GM10266 (cell line): Measurements from ENCODE around the gene IL1R1.

Experiments
- DNase-seq: peaks from one replicate; pipeline ENCODE4 v3.0.0; 2012; ENCODE audit errors: extremely low spot score
- TF ChIP-seq, protein P1 (sequence below): IDR thresholded peaks from 2 replicates; pipeline ENCODE4 v1.5.1; 2012; ENCODE audit warnings: mild to moderate bottlenecking, low read depth; ENCODE audit not compliant: control insufficient read depth, insufficient read depth; ENCODE audit errors: missing control alignments

The IL1R1 gene

GRCh38 chr2:102114290-102114721, 28.2 kb upstream of the IL1R1 start:
- TF ChIP-seq, protein P1, sequence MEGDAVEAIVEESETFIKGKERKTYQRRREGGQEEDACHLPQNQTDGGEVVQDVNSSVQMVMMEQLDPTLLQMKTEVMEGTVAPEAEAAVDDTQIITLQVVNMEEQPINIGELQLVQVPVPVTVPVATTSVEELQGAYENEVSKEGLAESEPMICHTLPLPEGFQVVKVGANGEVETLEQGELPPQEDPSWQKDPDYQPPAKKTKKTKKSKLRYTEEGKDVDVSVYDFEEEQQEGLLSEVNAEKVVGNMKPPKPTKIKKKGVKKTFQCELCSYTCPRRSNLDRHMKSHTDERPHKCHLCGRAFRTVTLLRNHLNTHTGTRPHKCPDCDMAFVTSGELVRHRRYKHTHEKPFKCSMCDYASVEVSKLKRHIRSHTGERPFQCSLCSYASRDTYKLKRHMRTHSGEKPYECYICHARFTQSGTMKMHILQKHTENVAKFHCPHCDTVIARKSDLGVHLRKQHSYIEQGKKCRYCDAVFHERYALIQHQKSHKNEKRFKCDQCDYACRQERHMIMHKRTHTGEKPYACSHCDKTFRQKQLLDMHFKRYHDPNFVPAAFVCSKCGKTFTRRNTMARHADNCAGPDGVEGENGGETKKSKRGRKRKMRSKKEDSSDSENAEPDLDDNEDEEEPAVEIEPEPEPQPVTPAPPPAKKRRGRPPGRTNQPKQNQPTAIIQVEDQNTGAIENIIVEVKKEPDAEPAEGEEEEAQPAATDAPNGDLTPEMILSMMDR, result no peak

GRCh38 chr2:102114851-102115497, 27.6 kb upstream of the IL1R1 start:
- no peak for DNase-seq

More at GRCh38 chr2:102114290-102114721, 28.2 kb upstream of the IL1R1 start:
- no peak for DNase-seq

DNA sequence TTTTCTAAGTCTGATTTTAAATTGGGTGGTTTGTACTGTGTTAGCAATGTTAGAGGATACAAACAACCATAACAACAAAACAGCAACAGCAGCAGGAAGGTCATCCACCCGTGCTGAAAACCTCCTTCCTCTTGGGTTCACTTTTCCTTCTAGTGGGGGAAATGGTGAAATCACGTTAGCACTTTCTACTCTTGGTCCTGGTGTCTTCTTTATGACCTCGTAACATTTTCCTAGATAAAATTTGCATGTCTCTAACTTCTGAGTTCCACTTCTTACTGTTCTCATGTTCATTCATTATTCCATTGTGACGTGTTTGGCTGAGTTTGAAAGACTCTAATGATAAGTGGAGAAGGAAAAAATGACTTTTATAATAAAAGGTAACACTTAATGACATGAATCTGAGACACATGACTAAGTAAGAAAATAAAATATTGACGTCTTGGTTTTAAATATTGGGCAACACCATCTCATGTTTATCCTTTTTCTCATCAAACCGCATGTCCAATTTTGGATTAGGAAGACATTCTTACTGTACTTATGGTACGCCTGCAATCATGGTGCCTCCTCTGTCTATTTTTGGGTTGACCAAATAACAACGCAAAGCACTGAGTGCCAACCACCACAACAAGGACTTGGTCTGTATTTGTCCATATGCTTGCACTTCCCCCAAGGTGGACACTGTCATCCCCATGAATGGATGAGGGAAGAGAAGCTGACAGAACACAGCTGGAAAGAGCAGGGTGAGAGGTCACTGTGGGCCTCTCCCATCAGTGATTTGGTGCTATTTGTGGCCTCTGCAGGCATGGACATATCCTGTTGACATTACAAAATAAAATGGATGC, 25.7 kb upstream of the IL1R1 start:
- DNase-seq, result no peak
- TF ChIP-seq, protein P1, result no peak

More at GRCh38 chr2:102114851-102115497, 27.6 kb upstream of the IL1R1 start:
- TF ChIP-seq, protein P1, result no peak

DNA sequence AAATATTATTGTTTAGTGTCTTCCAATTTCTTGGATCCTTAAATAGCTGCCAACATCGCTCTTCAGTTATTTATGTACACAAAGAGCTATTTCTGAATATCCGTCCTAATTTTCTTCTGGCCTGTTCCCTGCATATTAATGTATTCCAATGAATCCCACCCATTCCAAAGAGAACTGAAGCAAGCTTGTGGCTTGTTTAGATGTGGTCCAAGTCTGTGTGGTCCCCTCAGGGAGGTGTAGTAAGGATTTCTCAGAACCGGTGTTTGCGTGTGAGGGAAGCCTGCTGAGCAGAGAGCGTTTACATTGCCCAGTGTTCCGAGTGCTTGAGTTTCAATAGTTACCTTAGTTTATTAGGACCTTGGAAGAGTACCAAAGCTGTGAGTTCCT, 25.1 kb upstream of the IL1R1 start:
- TF ChIP-seq, protein P1, result no peak
- DNase-seq, result no peak

DNA sequence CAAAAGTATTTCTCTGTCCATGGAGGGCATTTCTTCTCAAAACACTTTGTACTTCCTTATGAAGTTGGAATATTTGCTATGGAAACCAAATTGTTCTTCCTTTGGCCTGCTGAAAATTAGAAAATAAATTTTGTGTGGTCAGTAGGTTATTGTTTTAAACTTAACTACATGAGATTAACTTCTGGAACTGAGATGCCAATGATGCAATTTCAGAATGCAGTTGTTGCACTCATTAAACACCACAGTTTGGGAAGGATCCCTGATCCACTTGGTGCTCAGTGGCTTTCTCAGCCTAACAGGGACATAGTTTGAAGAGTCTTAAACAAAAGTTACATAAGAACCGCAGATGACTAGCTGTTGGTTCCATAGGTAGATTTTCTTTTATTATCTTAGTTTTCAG, 23.3 kb upstream of the IL1R1 start:
- TF ChIP-seq, protein P1, result no peak
- no peak for DNase-seq

DNA sequence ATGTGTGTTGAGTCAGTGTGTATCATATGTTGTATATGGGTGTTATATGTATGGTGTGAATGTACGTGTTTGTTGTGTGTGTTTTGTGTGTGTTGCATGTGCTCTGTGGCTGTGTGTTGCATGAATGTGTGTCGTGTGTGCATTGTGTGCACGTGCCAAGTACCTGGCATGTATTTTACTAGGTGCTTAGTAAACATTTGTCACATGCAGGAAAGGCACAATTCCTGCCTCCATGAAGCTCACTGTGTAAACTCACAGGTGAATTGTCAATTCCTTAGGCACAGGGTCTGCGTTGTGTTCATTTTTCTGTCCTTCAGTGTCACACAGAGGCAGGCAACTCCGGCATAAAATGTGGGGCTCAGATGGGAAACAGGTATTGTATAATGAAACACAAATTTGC, 22.3 kb upstream of the IL1R1 start:
- no peak for DNase-seq
- TF ChIP-seq, protein P1, result no peak

DNA sequence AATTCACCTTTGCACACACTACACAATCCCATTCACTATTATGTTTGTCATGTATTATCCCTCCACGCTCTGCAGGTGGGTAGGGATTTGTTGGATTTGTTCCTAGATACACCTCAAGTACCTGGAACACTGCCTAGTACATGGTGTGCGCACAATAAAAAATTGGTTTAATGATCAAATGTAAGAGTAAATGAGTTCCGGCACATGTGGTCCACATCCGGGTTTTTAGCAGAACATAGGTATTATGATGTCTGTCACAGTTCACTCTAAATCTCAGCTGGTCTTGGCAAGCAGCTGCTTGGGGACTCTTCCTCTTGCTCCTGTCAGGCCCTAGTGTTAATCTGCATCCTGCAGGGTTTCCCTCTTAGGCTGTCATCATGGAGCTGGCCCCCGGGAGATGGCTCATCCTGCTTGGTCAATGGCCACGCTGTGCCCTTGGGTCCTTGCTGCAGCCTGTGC, 21.8 kb upstream of the IL1R1 start:
- TF ChIP-seq, protein P1, result no peak
- no peak for DNase-seq
